Brain microvascular endothelial cell (primary cell): ENCODE results near the gene SPACA5B.
A peak's percentile ranks its signal among the peaks of the same experiment; 100 is the strongest.
"Not testable (repeated sequence)": the region's sequence is repeated elsewhere in the genome, so short reads cannot be mapped to it uniquely, and the experiment has no call there.

Experiments used
- DNase-seq: peaks from one replicate; pipeline ENCODE4 v3.0.0-alpha.2; 2020
- H3K27ac ChIP-seq: fragments of 250-450 bp; sonication (Bioruptor Pico); 2 replicates; pipeline ENCODE4 v1.5.1; 2020; ENCODE audit warnings: mild to moderate bottlenecking, moderate library complexity
- H3K27me3 ChIP-seq: fragments of 250-450 bp; sonication (Bioruptor Pico); replicated peaks from 2 replicates; pipeline ENCODE4 v1.5.1; 2020; ENCODE audit warnings: mild to moderate bottlenecking
- H3K36me3 ChIP-seq: fragments of 250-450 bp; sonication (Bioruptor Pico); replicated peaks from 2 replicates; pipeline ENCODE4 v1.5.1; 2020; ENCODE audit warnings: mild to moderate bottlenecking
- H3K4me3 ChIP-seq: 2 replicates; pipeline ENCODE4 v1.5.1; 2011; ENCODE audit warnings: low read depth, mild to moderate bottlenecking, control low read depth, low read length, moderate library complexity
- CTCF ChIP-seq: IDR thresholded peaks from 2 replicates; pipeline ENCODE4 v1.5.1; 2011; ENCODE audit warnings: low read depth, mild to moderate bottlenecking, moderate library complexity, low read length, control low read depth, inconsistent platforms; ENCODE audit errors: missing control alignments
- in situ Hi-C: cut with HindIII; loops from 2 replicates; pipeline ENCODE4 v1.10.0; 2017; ENCODE audit warnings: low sequenced_read_pairs, low pct_ligation_motif_present

Gene SPACA5B

GRCh38 chrX:48130326-48130725 is at the start of gene SPACA5B:
TSS of gene SPACA5B (plus strand) at chrX:48130626. CDS start at chrX:48130688, 62 bp downstream.
- H3K27me3 ChIP-seq, DNase-seq, H3K27ac ChIP-seq, in situ Hi-C loops, H3K36me3 ChIP-seq, H3K4me3 ChIP-seq: not testable (repeated sequence)

DNA sequence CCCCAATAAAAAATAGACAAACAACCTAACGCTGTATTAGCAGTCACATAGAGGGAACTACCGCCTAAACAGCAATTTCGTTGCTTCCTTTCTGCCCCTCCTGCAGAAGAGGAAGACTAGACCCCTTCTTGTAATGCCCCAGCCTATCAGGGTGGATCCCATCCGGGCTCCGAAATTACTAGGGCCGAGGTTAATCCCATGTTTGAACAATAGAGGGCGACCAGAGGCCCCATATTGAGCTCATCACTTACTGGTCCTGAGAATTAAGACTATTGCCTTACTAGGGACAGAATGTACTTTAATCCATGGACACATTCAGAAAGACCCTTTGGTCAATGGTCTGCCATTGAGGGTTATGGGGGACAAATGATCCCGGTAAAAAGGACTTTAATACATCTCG is 47.2 kb upstream of the SPACA5B start:
- peak; percentile 51 for DNase-seq
- H3K27ac ChIP-seq = no peak overlapping the region
- H3K4me3 ChIP-seq = no peak overlapping the region
- in situ Hi-C loops = no loop called here
- H3K27me3 ChIP-seq = no peaks in the 10 kb centered on the region
- no peaks in the 10 kb centered on the region for H3K36me3 ChIP-seq
- peak; percentile 68 for TF ChIP-seq CTCF

- DNase-seq = no peak
- TF ChIP-seq CTCF = no peak
- in situ Hi-C loops = no loop called here
- Histone ChIP-seq H3K27me3 (no peaks in the 10 kb centered on the region), H3K36me3 (no peaks in the 10 kb centered on the region), H3K4me3 (no peak overlapping the region), H3K27ac (no peak overlapping the region)
Observed at GRCh38 chrX:48083706-48084105, 46.7 kb upstream of the SPACA5B start.

GRCh38 chrX:48086082-48086481 is 44.3 kb upstream of the SPACA5B start:
- in situ Hi-C loops = no loop called here
- H3K4me3 ChIP-seq = no peak overlapping the region
- DNase-seq = no peak
- H3K27me3 ChIP-seq = no peaks in the 10 kb centered on the region
- no peaks in the 10 kb centered on the region for H3K36me3 ChIP-seq
- H3K27ac ChIP-seq = no peak overlapping the region
- TF ChIP-seq CTCF = no peak

GRCh38 chrX:48090123-48090522 is 40.3 kb upstream of the SPACA5B start:
- H3K4me3 ChIP-seq = no peak overlapping the region
- H3K36me3 ChIP-seq = no peaks in the 10 kb centered on the region
- in situ Hi-C loops = no loop called here
- no peaks in the 10 kb centered on the region for H3K27me3 ChIP-seq
- TF ChIP-seq CTCF = no peak
- DNase-seq = no peak
- no peak overlapping the region for H3K27ac ChIP-seq

GRCh38 chrX:48092558-48092957 is 37.9 kb upstream of the SPACA5B start:
- H3K36me3 ChIP-seq, DNase-seq, H3K27ac ChIP-seq, H3K27me3 ChIP-seq, H3K4me3 ChIP-seq, in situ Hi-C loops: not testable (repeated sequence)

DNA sequence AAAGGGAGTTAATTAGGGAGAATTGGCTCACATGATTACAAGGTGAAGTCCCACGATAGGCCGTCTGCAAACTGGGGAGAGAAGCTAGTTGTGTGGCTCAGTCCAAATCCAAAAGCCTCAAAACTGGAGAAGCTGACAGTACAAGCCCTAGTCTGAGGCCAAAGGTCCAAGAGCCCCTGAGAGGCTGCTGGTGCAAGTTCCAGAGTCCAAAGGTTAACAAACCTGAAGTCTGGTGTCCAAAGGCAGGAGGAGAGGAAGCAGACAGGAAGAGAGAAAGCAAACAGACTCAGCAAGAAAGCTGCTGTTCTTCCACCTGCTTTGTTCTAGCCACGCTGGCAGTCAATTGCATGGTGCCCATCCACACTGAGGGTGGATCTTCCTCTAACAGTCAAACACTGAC is 29.0 kb upstream of the SPACA5B start:
- no peak for DNase-seq
- in situ Hi-C loops = no loop called here
- Histone ChIP-seq H3K27ac (no peak overlapping the region), H3K27me3 (no peaks in the 10 kb centered on the region), H3K36me3 (no peaks in the 10 kb centered on the region), H3K4me3 (no peak overlapping the region)
- TF ChIP-seq CTCF = no peak
